Limb (tissue), 2 donors: Measurements from ENCODE around the gene MCM9.

Experiments
- DNase-seq, 2 donors: peaks; one replicate each; pipeline ENCODE4 v3.0.0-alpha.2; 2016; ENCODE audit errors: extremely low spot score in 2 of 2

MCM9 gene

GRCh38 chr6:118934461-118935330 lies at the start of gene MCM9:
MCM9 (minus strand) TSS chr6:118935159; CDS start chr6:118931723, 3,436 bp downstream.
- DNase-seq, result peak; percentile 87 to 92

GRCh38 chr6:118984342-118984741 lies 49.4 kb upstream of the MCM9 start:
- DNase-seq, result no peak

GRCh38 chr6:118982575-118982911 lies 47.6 kb upstream of the MCM9 start:
- no peak for DNase-seq

- no peak for DNase-seq
These were observed 47.1 kb upstream of the MCM9 start for GRCh38 chr6:118981884-118982574.

- no peak for DNase-seq
These were observed 45.1 kb upstream of the MCM9 start for GRCh38 chr6:118980063-118980462.

- no peak for DNase-seq
These were observed 39.8 kb upstream of the MCM9 start for GRCh38 chr6:118974790-118975189.

- no peak for DNase-seq
These were observed 36.7 kb upstream of the MCM9 start for GRCh38 chr6:118971682-118972081.

- no peak for DNase-seq
These were observed 35.9 kb upstream of the MCM9 start for GRCh38 chr6:118970866-118971265.

- DNase-seq, result peak in 1 of 2 donors; percentile 60
These were observed 33.5 kb upstream of the MCM9 start for GRCh38 chr6:118968416-118968815.

- DNase-seq, result no peak
These were observed 32.3 kb upstream of the MCM9 start for GRCh38 chr6:118967239-118967638.

- DNase-seq, result no peak
These were observed 30.9 kb upstream of the MCM9 start for GRCh38 chr6:118965843-118966370.

- DNase-seq, result no peak
These were observed 30.4 kb upstream of the MCM9 start for GRCh38 chr6:118965371-118965770.

- DNase-seq, result no peak
These were observed 28.0 kb upstream of the MCM9 start for GRCh38 chr6:118963003-118963402.

- no peak for DNase-seq
These were observed 24.9 kb upstream of the MCM9 start for GRCh38 chr6:118959903-118960302.

- DNase-seq, result peak in 1 of 2 donors; percentile 8
These were observed 18.4 kb upstream of the MCM9 start for GRCh38 chr6:118953391-118953790.

- no peak for DNase-seq
These were observed 17.7 kb upstream of the MCM9 start for GRCh38 chr6:118952683-118953082.

- no peak for DNase-seq
These were observed 10.3 kb upstream of the MCM9 start for GRCh38 chr6:118945217-118945616.

- no peak for DNase-seq
These were observed 5.8 kb upstream of the MCM9 start for GRCh38 chr6:118940770-118941169.

- no peak for DNase-seq
These were observed 4.7 kb upstream of the MCM9 start for GRCh38 chr6:118939683-118940082.

GRCh38 chr6:118935978-118936703 lies 1.2 kb upstream of the MCM9 start:
- DNase-seq, result no peak

GRCh38 chr6:118935331-118935668 lies 341 bp upstream of the MCM9 start:
- no peak for DNase-seq

- no peak for DNase-seq
These were observed 1.0 kb downstream of the MCM9 start for GRCh38 chr6:118933855-118934460.
